ENCODE data around the gene PSMB5. TPM values are rescaled to one million over a fixed set of nuclear protein-coding genes. Genes with fewer than 3 reads are reported as not detected.

The PSMB5 gene
- total and polyA plus RNA-seq, 2 of the 13 experiments (the other 11 are each of a cell fraction or from before 2014, with no cell fraction given) = 705 to 871 TPM

GRCh38 chr14:23056956-23057756, 22.5 kb upstream of the PSMB5 start, which contains the start of gene CDH24 (continued):
- TF ChIP-seq ZNF512B (CRISPR knock-in tag; IDR thresholded peaks at IDR 0.05; ENCODE audit: borderline replicate concordance) (peak; percentile 98; the same call in 1 of the 2 replicates), NFIB (CRISPR knock-in tag; IDR thresholded peaks at IDR 0.05; ENCODE audit: borderline replicate concordance) (peak; percentile 78; the same call in 1 of the 2 replicates), ARNT (IDR thresholded peaks at IDR 0.05) (peak; percentile 50; the same call in 1 of the 2 replicates), FOXK2 (IDR thresholded peaks at IDR 0.05) (peak; percentile 56; the same call in 1 of the 2 replicates), POLR2G (IDR thresholded peaks at IDR 0.05; ENCODE audit: low read depth, low read length) (no peak), RFXANK (CRISPR knock-in tag; IDR thresholded peaks at IDR 0.05) (no peak), FOXP1 (IDR thresholded peaks at IDR 0.05) (peak; percentile 63; the same call in 1 of the 2 replicates), FOXP1 (CRISPR knock-in tag; IDR thresholded peaks at IDR 0.05) (no peak), RBM22 (optimal IDR thresholded peaks at IDR 0.05; ENCODE audit: low read length) (no peak), CBX5 (CRISPR knock-in tag; IDR thresholded peaks at IDR 0.05; ENCODE audit: borderline replicate concordance) (no peak), ZHX2 (IDR thresholded peaks at IDR 0.05; ENCODE audit: low read depth) (peak; percentile 25; the same call in 1 of the 2 replicates), ZHX2 (CRISPR knock-in tag; IDR thresholded peaks at IDR 0.05; ENCODE audit: borderline replicate concordance) (no peak), ZBTB7A (CRISPR knock-in tag; IDR thresholded peaks at IDR 0.05) (peak; percentile 49; the same call in 1 of the 2 replicates), MLLT10 (CRISPR knock-in tag; IDR thresholded peaks at IDR 0.05) (no peak), IKZF1 (IDR thresholded peaks at IDR 0.05) (peak; percentile 92; the same call in 1 of the 2 replicates)
- TF ChIP-seq, protein P1, sequence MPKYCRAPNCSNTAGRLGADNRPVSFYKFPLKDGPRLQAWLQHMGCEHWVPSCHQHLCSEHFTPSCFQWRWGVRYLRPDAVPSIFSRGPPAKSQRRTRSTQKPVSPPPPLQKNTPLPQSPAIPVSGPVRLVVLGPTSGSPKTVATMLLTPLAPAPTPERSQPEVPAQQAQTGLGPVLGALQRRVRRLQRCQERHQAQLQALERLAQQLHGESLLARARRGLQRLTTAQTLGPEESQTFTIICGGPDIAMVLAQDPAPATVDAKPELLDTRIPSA (CRISPR knock-in tag; IDR thresholded peaks at IDR 0.05; ENCODE audit: borderline replicate concordance) = no peak
- TF ChIP-seq, protein P2, sequence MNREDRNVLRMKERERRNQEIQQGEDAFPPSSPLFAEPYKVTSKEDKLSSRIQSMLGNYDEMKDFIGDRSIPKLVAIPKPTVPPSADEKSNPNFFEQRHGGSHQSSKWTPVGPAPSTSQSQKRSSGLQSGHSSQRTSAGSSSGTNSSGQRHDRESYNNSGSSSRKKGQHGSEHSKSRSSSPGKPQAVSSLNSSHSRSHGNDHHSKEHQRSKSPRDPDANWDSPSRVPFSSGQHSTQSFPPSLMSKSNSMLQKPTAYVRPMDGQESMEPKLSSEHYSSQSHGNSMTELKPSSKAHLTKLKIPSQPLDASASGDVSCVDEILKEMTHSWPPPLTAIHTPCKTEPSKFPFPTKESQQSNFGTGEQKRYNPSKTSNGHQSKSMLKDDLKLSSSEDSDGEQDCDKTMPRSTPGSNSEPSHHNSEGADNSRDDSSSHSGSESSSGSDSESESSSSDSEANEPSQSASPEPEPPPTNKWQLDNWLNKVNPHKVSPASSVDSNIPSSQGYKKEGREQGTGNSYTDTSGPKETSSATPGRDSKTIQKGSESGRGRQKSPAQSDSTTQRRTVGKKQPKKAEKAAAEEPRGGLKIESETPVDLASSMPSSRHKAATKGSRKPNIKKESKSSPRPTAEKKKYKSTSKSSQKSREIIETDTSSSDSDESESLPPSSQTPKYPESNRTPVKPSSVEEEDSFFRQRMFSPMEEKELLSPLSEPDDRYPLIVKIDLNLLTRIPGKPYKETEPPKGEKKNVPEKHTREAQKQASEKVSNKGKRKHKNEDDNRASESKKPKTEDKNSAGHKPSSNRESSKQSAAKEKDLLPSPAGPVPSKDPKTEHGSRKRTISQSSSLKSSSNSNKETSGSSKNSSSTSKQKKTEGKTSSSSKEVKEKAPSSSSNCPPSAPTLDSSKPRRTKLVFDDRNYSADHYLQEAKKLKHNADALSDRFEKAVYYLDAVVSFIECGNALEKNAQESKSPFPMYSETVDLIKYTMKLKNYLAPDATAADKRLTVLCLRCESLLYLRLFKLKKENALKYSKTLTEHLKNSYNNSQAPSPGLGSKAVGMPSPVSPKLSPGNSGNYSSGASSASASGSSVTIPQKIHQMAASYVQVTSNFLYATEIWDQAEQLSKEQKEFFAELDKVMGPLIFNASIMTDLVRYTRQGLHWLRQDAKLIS (CRISPR knock-in tag; IDR thresholded peaks at IDR 0.05) = no peak
